Amygdala (tissue), 56 donors: ENCODE results near the gene EZH2.

Source experiments
- DNase-seq, 56 donors: peaks; one replicate each; lab custom pipeline; 2025; lab: John Stamatoyannopoulos, UW

EZH2 gene

GRCh38 chr7:148862481-148862880, 21.6 kb downstream of the EZH2 start:
- no peak for DNase-seq

DNA sequence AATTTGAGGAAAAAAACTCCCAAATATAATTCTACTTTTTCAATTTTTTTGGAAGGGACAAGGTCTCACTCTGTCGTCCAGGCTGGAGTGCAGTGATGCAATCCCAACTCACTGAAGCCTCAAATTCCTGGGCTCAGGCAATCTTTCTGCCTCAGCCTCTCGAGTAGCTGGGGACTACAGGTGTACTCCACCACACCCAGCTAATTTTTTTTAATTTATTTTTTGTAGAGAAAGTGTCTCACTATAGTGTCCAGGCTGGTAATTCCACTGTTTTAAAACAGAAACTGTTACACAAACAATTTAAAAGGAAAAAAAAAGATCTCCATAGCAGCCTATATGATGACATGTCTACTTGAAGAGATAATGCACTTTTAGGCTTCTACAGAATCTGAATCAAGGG, 25.6 kb downstream of the EZH2 start:
- DNase-seq, result no peak

GRCh38 chr7:148856891-148857290, 27.2 kb downstream of the EZH2 start:
- no peak for DNase-seq

DNA sequence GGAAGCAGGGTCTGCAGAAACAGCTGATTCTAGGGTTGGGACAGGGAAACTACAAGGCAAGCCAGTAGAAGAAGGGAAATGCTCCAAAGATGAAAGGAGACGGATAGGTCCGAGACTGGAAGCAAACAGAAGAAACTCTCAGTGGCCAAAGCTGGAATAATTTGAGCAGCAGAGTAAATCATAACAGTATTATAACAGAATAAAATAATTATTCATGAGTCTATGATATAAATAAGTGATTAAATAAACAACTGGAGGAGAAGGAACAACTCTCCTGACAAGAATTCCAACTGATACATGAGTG, 27.6 kb downstream of the EZH2 start:
- DNase-seq, result no peak

- DNase-seq, result no peak
Measured at GRCh38 chr7:148854983-148855382, 29.1 kb downstream of the EZH2 start.

DNA sequence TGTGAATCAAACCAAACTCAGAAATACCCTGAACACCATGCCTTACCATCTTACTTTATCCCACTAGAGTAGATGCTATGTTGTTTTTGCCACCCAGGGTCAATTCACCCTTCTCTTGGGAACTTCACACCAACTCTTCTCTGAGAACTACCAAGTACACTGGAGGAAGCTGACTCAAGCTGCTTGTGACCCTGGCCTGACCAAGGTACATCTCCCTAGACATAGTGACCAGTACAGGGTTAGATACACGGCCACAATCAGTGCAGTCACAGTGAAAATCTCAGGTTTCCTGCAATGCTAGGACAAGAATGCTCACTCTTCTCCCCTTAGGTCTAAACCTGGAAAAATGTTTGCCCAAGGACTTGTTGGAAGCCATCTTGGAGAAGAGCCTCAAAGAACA, 31.8 kb downstream of the EZH2 start:
- DNase-seq, result no peak

GRCh38 chr7:148850564-148850963, 33.5 kb downstream of the EZH2 start:
- no peak for DNase-seq

- DNase-seq, result no peak
Measured at GRCh38 chr7:148849393-148850098, 34.5 kb downstream of the EZH2 start.

GRCh38 chr7:148847815-148848734, 36.0 kb downstream of the EZH2 start:
- no peak for DNase-seq

DNA sequence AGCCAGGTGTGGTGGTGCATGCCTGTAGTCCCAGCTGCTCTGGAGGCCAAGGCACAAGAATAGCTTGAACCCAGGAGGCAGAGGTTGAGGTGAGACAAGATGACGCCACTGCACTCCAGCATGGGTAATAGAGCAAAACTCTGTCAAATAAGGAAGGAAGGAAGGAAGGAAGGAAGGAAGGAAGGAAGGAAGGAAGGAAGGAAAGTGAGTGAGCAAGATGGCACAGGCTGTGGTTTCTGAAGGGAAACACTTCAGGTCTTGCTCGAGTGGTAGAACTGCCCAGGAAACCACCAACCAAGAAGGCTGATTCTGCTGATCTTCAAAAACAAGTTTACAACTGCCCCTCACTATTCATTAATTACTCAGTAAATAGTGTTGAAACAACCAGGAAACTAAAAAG, 45.2 kb downstream of the EZH2 start:
- DNase-seq, result no peak

GRCh38 chr7:148835854-148836253, 48.2 kb downstream of the EZH2 start:
- no peak for DNase-seq

- DNase-seq, result no peak
Measured at GRCh38 chr7:148834605-148835004, 49.5 kb downstream of the EZH2 start.

- no peak for DNase-seq
Measured at GRCh38 chr7:148831782-148832181, 52.3 kb downstream of the EZH2 start.

- DNase-seq, result no peak
Measured at GRCh38 chr7:148830897-148831692, 53.0 kb downstream of the EZH2 start.

DNA sequence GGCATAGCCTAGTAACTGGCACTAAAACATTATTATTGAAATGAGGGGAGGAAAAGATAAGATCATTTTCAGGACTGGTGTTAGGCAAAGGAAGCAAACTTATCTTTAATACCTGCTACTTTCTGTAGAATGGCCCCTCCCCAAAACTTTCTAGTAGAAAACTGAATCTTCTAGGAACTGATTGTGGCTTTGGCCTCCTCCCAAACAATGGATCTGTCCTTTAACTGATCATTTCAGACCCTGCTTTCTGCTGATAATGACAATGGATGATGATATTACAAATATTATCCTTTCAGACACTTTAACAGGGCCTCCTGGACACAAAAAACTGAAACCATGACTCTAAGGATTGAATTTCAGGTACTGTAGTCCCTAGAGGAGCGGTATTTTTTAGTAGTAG, 55.1 kb downstream of the EZH2 start:
- DNase-seq, result no peak

DNA sequence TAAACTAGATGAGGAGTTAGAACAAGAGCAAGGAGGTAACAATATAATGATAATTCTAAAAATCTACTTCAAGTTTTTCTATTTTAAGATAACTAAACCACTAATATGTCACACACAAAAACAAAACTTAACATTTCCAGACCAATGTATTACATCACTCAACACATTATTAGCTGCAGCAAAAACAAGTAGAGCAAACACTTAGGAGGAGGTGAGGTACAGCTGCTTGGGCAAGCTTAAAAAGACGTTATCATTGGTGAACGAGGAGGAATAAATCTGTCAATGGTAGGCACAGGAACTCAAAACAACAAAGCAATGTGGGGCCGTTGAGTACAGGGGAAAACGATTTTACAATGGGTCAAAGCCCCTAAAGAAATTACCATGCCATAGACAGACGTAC, 58.8 kb downstream of the EZH2 start:
- no peak for DNase-seq

GRCh38 chr7:148824864-148825263, 59.2 kb downstream of the EZH2 start:
- DNase-seq, result no peak

DNA sequence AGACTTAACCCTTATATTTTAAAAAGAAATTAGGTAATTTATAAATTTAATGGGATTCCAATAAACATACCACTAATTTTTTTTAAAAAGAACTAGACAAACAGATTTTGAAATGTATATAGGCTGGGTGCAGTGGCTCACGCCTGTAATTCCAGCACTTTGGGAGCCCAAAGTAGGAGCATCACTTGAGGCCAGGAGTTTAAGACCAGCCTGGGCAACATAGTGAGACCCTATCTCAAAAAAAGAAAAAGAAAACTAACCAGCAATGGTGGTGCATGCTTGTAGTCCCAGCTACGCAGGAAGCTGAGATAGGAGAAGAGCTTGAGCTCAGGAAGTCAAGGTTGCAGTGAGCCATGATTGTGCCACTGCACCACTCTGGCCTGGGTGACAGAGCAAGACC, 62.7 kb downstream of the EZH2 start:
- no peak for DNase-seq

DNA sequence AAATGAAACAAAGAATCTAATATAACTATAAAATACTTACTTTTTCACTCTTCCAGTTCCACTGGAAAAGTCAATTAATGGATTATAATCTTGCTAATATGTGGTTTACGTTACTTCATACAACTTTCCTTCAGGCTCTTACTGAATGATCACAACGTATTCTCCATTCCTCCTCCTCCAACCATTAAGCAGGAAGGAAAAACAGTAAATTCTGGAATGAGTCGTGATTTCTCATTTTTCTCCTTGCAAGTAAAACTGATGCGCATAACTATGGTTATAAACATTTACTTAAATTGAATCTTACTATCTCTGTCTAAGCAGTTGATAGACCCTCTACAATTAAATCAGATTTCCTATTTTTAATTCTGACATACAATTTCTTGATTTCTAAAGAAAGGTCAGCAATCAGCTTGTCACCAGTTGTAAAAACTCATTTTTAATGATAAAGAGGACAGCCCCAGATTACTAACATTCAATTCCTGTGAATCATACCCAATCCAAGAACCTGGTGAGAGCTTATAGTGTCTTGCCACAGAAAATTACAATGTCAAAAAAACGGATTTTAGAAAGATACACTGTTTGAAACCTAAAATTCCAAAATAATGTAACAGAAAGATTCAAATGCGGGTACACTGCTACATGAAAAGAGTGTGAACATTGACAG, 64.3 kb downstream of the EZH2 start:
- DNase-seq, result no peak

DNA sequence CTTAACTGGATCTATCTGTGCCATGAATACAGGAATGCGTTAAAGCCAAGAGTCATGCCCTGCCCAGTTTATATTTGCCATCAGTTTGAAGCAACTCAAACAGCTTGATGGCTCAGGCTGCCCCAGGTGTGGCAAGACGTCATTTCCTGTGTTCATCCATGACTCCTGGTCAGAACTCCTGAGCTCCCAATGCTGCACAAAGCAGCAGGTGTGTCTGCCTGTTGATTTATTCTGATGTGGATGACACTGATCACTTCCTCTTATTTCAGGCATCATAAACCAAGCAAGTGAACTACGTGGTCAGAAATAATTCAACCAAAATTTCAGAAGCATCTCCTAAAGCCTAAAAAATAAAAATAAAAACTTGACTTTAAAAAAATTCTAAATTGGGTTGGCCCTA, 68.5 kb downstream of the EZH2 start:
- no peak for DNase-seq
